HG02610 (cell line): ENCODE data around the gene PRKG1.

Experiments
- ATAC-seq: cut with Tn5 transposase; IDR thresholded peaks from one replicate; pipeline ENCODE4 v1.9.1; 2021; ENCODE audit warnings: mild to moderate bottlenecking, moderate library complexity; ENCODE audit not compliant: unreplicated experiment

Gene PRKG1

GRCh38 chr10:52316500-52316899 lies 1242.2 kb downstream of the PRKG1 start:
- no peak for ATAC-seq

GRCh38 chr10:52318136-52318701 lies 1243.9 kb downstream of the PRKG1 start:
- no peak for ATAC-seq

GRCh38 chr10:52318822-52319464 lies 1244.7 kb downstream of the PRKG1 start:
- no peak for ATAC-seq

GRCh38 chr10:52319926-52320325 lies 1245.6 kb downstream of the PRKG1 start:
- ATAC-seq, result no peak

GRCh38 chr10:52322323-52322722 lies 1248.0 kb downstream of the PRKG1 start:
- no peak for ATAC-seq

- no peak for ATAC-seq
Observed at GRCh38 chr10:52322936-52323335, 1248.6 kb downstream of the PRKG1 start.

GRCh38 chr10:52326382-52326781 lies 1252.1 kb downstream of the PRKG1 start:
- no peak for ATAC-seq

GRCh38 chr10:52331638-52332364 lies 1257.5 kb downstream of the PRKG1 start:
- ATAC-seq, result no peak

- no peak for ATAC-seq
Observed at GRCh38 chr10:52332815-52333214, 1258.5 kb downstream of the PRKG1 start.

GRCh38 chr10:52334595-52334994 lies 1260.3 kb downstream of the PRKG1 start:
- no peak for ATAC-seq

GRCh38 chr10:52335665-52336064 lies 1261.4 kb downstream of the PRKG1 start:
- ATAC-seq, result no peak

- no peak for ATAC-seq
Observed at GRCh38 chr10:52337225-52337624, 1262.9 kb downstream of the PRKG1 start.

GRCh38 chr10:52343439-52343838 lies 1269.2 kb downstream of the PRKG1 start:
- no peak for ATAC-seq

- no peak for ATAC-seq
Observed at GRCh38 chr10:52346394-52347326, 1272.4 kb downstream of the PRKG1 start.

GRCh38 chr10:52347327-52347667 lies 1273.0 kb downstream of the PRKG1 start:
- no peak for ATAC-seq
